Lower leg skin (tissue), 3 donors: ENCODE results near the gene ZNF326.

Experiments
- POLR2A ChIP-seq, 2 donors: fragments of 450-650 bp; IDR thresholded peaks; one replicate each; pipeline ENCODE4 v1.6.1; 2016 to 2017; ENCODE audit warnings: antibody characterized with exemption in 2 of 2, mild to moderate bottlenecking in 1 of 2, moderate library complexity in 1 of 2
- TF ChIP-seq, protein P1 (sequence below), 3 donors: fragments of 450-650 bp; IDR thresholded peaks; one replicate each; pipeline ENCODE4 v1.5.1; 2016; ENCODE audit warnings: antibody characterized with exemption in 3 of 3, mild to moderate bottlenecking in 3 of 3, moderate library complexity in 2 of 3

DNA sequence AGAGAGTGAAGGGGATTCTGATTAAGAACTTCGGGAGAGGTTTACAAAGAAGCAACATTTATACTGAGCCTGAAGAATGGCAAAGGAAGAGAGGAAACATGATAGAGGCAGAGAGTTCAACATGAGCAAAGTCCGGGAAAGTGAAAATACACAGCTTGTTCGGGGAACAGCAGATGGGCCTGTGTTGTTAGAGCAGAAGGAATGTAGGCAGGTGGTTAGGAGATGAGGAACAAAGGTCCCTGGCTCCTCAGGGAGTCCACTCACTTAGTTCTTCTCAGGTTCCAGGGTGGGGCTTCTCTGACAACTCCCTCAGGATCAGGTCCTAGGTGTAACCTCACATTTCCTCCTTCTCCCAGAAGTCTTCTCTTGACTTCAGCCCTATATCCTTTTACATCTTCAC, 5.1 kb upstream of the ZNF326 start:
- TF ChIP-seq, protein P1, sequence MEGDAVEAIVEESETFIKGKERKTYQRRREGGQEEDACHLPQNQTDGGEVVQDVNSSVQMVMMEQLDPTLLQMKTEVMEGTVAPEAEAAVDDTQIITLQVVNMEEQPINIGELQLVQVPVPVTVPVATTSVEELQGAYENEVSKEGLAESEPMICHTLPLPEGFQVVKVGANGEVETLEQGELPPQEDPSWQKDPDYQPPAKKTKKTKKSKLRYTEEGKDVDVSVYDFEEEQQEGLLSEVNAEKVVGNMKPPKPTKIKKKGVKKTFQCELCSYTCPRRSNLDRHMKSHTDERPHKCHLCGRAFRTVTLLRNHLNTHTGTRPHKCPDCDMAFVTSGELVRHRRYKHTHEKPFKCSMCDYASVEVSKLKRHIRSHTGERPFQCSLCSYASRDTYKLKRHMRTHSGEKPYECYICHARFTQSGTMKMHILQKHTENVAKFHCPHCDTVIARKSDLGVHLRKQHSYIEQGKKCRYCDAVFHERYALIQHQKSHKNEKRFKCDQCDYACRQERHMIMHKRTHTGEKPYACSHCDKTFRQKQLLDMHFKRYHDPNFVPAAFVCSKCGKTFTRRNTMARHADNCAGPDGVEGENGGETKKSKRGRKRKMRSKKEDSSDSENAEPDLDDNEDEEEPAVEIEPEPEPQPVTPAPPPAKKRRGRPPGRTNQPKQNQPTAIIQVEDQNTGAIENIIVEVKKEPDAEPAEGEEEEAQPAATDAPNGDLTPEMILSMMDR (IDR thresholded peaks at IDR 0.05) = no peak
- TF ChIP-seq POLR2A (IDR thresholded peaks at IDR 0.05) = no peak
